Thymus (tissue), 11 donors: ENCODE measurements around the gene FCER2. TPM values are rescaled to one million over a fixed set of nuclear protein-coding genes. Genes with fewer than 3 reads are reported as not detected.

Experiments used
- DNase-seq, 9 donors: peaks; one replicate each; pipeline ENCODE4 v3.0.0-alpha.2; 2013; ENCODE audit warnings: low spot score in 9 of 9, low read depth in 6 of 9, missing footprints in 1 of 9
- H3K27ac ChIP-seq, 2 donors: one replicate each; pipeline ENCODE4 v1.5.1; 2013; ENCODE audit warnings: control low read depth in 1 of 2, low read depth in 1 of 2, low read length in 1 of 2, mild to moderate bottlenecking in 1 of 2, moderate library complexity in 1 of 2
- H3K27me3 ChIP-seq, 2 donors: one replicate each; pipeline ENCODE4 v1.5.1; 2013; ENCODE audit warnings: low read length in 1 of 2; ENCODE audit not compliant: control insufficient read depth in 2 of 2, insufficient read depth in 1 of 2
- H3K36me3 ChIP-seq, 2 donors: one replicate each; pipeline ENCODE4 v1.5.1; 2013; ENCODE audit warnings: low read length in 1 of 2, mild to moderate bottlenecking in 1 of 2, moderate library complexity in 1 of 2; ENCODE audit not compliant: control insufficient read depth in 2 of 2, insufficient read depth in 2 of 2
- H3K4me1 ChIP-seq, 2 donors: one replicate each; pipeline ENCODE4 v1.5.1; 2013; ENCODE audit warnings: low read length in 2 of 2; ENCODE audit not compliant: control insufficient read depth in 2 of 2, insufficient read depth in 2 of 2
- H3K4me3 ChIP-seq, 2 donors: one replicate each; pipeline ENCODE4 v1.5.1; 2013; ENCODE audit warnings: low read length in 2 of 2, control low read depth in 1 of 2, mild to moderate bottlenecking in 1 of 2
- H3K9me3 ChIP-seq, 2 donors: one replicate each; pipeline ENCODE4 v1.5.1; 2013; ENCODE audit warnings: low read length in 1 of 2, mild to moderate bottlenecking in 1 of 2; ENCODE audit not compliant: control insufficient read depth in 2 of 2, insufficient read depth in 1 of 2
- WGBS: extraction: QIAGEN DNeasy Blood & Tissue Kit; methylation state at CpG from one replicate; pipeline ENCODE4 v1.1.7; 2013; 5-methylcytosine and 5-hydroxymethylcytosine counted together
- polyA plus RNA-seq: library from polyadenylated mRNA; stranded (reverse); fragments of 200-250 nt; gene quantifications from one replicate; pipeline ENCODE4 v1.2.3, GENCODE V29; 2013
- total RNA-seq: library from RNA; stranded (reverse); fragments of 120-200 nt; gene quantifications from one replicate; pipeline ENCODE4 v1.2.4, GENCODE V29; 2013
- donor health status: healthy.

Gene FCER2
- total and polyA plus RNA-seq, 2 donors = 3.1 to 14.4 TPM

DNA sequence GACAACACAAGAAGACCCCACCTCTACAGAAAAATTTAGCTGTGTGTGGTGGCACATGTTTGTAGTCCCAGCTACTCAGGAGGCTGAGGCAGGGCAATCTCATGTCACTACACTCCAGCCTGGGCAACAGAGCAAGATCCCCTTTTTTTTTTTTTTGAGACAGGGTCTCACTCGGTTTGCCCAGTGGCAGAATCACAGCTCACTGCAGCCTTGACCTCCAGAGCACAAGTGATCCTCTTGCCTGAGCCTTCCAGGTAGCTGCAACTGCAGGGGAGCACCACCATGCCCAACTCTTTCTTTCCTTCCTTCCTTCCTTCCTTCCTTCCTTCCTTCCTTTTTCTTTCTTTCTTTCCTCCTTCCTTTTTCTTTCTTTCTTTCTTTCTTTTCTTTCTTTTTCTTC is 34.2 kb upstream of the FCER2 start:
- Histone ChIP-seq H3K27ac (no peak overlapping the region), H3K36me3 (no peaks in the 10 kb centered on the region), H3K27me3 (peaks cover 4 to 29% of the 10 kb centered on the region in 2 donors), H3K9me3 (no peaks in the 10 kb centered on the region), H3K4me1 (no peaks in the 10 kb centered on the region), H3K4me3 (no peak overlapping the region)
- no peak for DNase-seq
- WGBS = 57% methylated on average over 1 of the region's 1 CpG

DNA sequence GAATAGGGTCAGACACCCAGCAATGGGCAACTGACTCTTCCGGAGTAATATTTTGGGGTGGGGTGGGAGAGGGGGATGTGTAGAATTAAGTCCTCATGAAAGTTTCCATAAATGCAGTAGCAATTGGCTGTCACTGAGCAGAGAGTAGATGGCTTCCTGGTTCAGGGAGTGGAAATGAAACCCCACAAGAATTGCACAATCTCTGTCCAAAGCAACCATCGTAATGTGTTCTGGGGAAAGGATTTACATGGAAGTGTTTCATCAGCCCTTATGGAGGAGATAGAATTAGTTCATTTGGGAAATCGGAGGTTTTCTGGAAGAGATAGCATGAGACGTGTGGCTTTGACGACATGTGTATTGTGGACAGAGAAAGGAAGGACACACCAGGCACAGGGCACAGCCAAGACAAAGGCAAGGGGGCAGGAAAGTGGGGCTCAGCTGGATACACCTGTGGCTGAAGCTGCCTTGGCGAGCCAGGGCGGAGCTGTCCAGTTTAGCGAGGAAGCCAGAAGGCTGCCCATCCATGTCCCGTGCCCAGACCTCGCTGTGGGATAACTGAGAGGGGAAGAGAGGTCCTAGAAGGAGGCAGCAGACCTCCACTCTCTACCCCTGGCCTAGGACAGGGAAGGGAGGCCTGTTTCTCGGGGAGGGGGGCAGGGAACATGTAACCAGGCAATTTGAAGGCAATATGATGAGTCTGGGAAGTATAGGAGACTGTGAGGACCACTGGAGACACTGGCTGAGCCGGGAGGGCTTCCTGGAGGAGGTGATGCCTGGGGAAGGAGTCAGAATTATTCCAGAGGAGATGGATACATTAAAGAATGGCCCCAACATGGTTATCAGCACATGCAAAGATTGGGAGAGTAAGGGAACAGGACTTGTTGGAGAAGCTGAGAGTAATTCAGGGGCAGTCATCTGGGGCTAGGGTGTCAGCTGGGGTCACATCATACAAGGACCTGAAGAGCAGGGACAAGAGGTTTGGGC is 32.6 kb upstream of the FCER2 start:
- Histone ChIP-seq H3K36me3 (no peaks in the 10 kb centered on the region), H3K4me1 (no peaks in the 10 kb centered on the region), H3K27me3 (peaks cover 20 to 46% of the 10 kb centered on the region in 2 donors), H3K27ac (no peak overlapping the region), H3K9me3 (no peaks in the 10 kb centered on the region), H3K4me3 (no peak overlapping the region)
- no peak for DNase-seq
- WGBS = 74% methylated on average over 12 of the region's 12 CpGs

GRCh38 chr19:7733376-7733775 is 31.4 kb upstream of the FCER2 start:
- DNase-seq = no peak
- WGBS = 88% methylated on average over 6 of the region's 6 CpGs
- H3K4me1 ChIP-seq = no peaks in the 10 kb centered on the region
- H3K4me3 ChIP-seq = no peak overlapping the region
- peaks cover 29 to 57% of the 10 kb centered on the region in 2 donors for H3K27me3 ChIP-seq
- H3K9me3 ChIP-seq = no peaks in the 10 kb centered on the region
- H3K36me3 ChIP-seq = no peaks in the 10 kb centered on the region
- no peak overlapping the region for H3K27ac ChIP-seq

- H3K27me3 ChIP-seq = peaks cover 29 to 68% of the 10 kb centered on the region in 2 donors
- H3K9me3 ChIP-seq = no peaks in the 10 kb centered on the region
- no peaks in the 10 kb centered on the region for H3K36me3 ChIP-seq
- H3K4me1 ChIP-seq = no peaks in the 10 kb centered on the region
- no peak within 1 kb of the TSS for H3K4me3 ChIP-seq
- 81% methylated on average over 9 of the region's 9 CpGs for WGBS
- DNase-seq = no peak
- H3K27ac ChIP-seq = no peak within 1 kb of the TSS
Measured at GRCh38 chr19:7732045-7732444, 30.1 kb upstream of the FCER2 start, which contains the start of gene CLEC4G. CLEC4G (minus strand) TSS chr19:7732110; CDS start chr19:7732102, 8 bp downstream.

GRCh38 chr19:7731615-7732014 is 29.7 kb upstream of the FCER2 start:
- Histone ChIP-seq H3K36me3 (no peaks in the 10 kb centered on the region), H3K9me3 (no peaks in the 10 kb centered on the region), H3K27me3 (peaks cover 29 to 70% of the 10 kb centered on the region in 2 donors), H3K4me3 (no peak overlapping the region), H3K27ac (no peak overlapping the region), H3K4me1 (no peaks in the 10 kb centered on the region)
- 85% methylated on average over 5 of the region's 5 CpGs for WGBS
- DNase-seq = no peak

DNA sequence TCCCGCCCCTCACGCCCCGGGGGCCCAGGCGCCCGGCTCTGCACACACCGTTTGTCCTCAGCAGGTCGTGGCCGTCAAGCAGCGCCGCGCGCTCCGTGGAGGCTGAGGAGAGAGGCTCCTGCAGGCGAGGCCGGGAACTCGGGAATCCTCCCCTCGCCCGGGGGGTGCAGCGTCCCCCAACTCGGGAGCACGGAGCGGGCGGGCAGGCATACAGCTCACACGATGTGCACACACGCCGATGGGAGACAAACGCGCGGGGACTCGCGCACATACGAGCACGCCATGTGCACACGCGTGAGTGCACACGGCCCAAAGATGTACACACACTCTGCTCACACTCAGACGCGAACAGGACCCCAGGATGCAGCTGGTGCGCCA is 29.3 kb upstream of the FCER2 start:
- DNase-seq = no peak
- no peaks in the 10 kb centered on the region for H3K9me3 ChIP-seq
- no peak overlapping the region for H3K4me3 ChIP-seq
- H3K4me1 ChIP-seq = no peaks in the 10 kb centered on the region
- H3K27me3 ChIP-seq = peaks cover 29 to 69% of the 10 kb centered on the region in 2 donors
- H3K27ac ChIP-seq = no peak overlapping the region
- no peaks in the 10 kb centered on the region for H3K36me3 ChIP-seq
- 71% methylated on average over 39 of the region's 39 CpGs for WGBS

- no peak for DNase-seq
- no peaks in the 10 kb centered on the region for H3K36me3 ChIP-seq
- H3K27ac ChIP-seq = no peak overlapping the region
- no peaks in the 10 kb centered on the region for H3K9me3 ChIP-seq
- H3K27me3 ChIP-seq = peaks cover 29 to 68% of the 10 kb centered on the region in 2 donors
- H3K4me1 ChIP-seq = no peaks in the 10 kb centered on the region
- H3K4me3 ChIP-seq = no peak overlapping the region
- WGBS = 6% methylated on average over 78 of the region's 78 CpGs
Measured at GRCh38 chr19:7730286-7731217, 28.6 kb upstream of the FCER2 start.

GRCh38 chr19:7729831-7730285 is 27.9 kb upstream of the FCER2 start:
- Histone ChIP-seq H3K9me3 (no peaks in the 10 kb centered on the region), H3K4me1 (no peaks in the 10 kb centered on the region), H3K27ac (no peak overlapping the region), H3K36me3 (no peaks in the 10 kb centered on the region), H3K4me3 (no peak overlapping the region), H3K27me3 (peaks cover 29 to 67% of the 10 kb centered on the region in 2 donors)
- 10% methylated on average over 34 of the region's 34 CpGs for WGBS
- no peak for DNase-seq
